Measurements from ENCODE around the gene KRT3. TPM values are rescaled to one million over a fixed set of nuclear protein-coding genes. Genes with fewer than 3 reads are reported as not detected.
"Not testable (repeated sequence)": the region's sequence is repeated elsewhere in the genome, so short reads cannot be mapped to it uniquely, and the experiment has no call there.

The KRT3 gene
- total RNA-seq, 1 donor from 2014 or later: not detected

GRCh38 chr12:52760623-52761022, 35.3 kb downstream of the KRT3 start:
- no peak for DNase-seq

- DNase-seq: no peak
These were observed 36.2 kb downstream of the KRT3 start for GRCh38 chr12:52759695-52760094.

GRCh38 chr12:52759218-52759617, 36.7 kb downstream of the KRT3 start:
- DNase-seq: no peak

- no peak for DNase-seq
These were observed 38.3 kb downstream of the KRT3 start for GRCh38 chr12:52757449-52758176.

- no peak for DNase-seq
These were observed 39.5 kb downstream of the KRT3 start for GRCh38 chr12:52756281-52756960.

GRCh38 chr12:52755533-52755932, 40.4 kb downstream of the KRT3 start:
- no peak for DNase-seq

- DNase-seq: no peak
These were observed 41.8 kb downstream of the KRT3 start for GRCh38 chr12:52754135-52754534.

GRCh38 chr12:52753283-52753682, 42.6 kb downstream of the KRT3 start:
- no peak for DNase-seq

GRCh38 chr12:52752516-52752915, 43.4 kb downstream of the KRT3 start:
- no peak for DNase-seq

GRCh38 chr12:52751795-52752194, 44.1 kb downstream of the KRT3 start:
- DNase-seq: no peak

GRCh38 chr12:52750532-52750931, 45.4 kb downstream of the KRT3 start:
- not testable (repeated sequence) for DNase-seq

- no peak for DNase-seq
These were observed 46.1 kb downstream of the KRT3 start for GRCh38 chr12:52749827-52750226.

GRCh38 chr12:52748578-52748977, 47.3 kb downstream of the KRT3 start:
- DNase-seq: no peak

- no peak for DNase-seq
These were observed 50.4 kb downstream of the KRT3 start for GRCh38 chr12:52745554-52745953.

GRCh38 chr12:52744493-52745156, 51.3 kb downstream of the KRT3 start:
- no peak for DNase-seq

GRCh38 chr12:52742822-52743457, 53.0 kb downstream of the KRT3 start:
- DNase-seq: no peak

- no peak for DNase-seq
These were observed 53.7 kb downstream of the KRT3 start for GRCh38 chr12:52742196-52742580.

- peak; percentile 92 for DNase-seq
These were observed 54.3 kb downstream of the KRT3 start for GRCh38 chr12:52741375-52742195.

- DNase-seq: peak; percentile 2
These were observed 55.3 kb downstream of the KRT3 start for GRCh38 chr12:52740584-52740983.

- DNase-seq: no peak
These were observed 56.0 kb downstream of the KRT3 start for GRCh38 chr12:52739963-52740362.

Measured in tongue (tissue), 2 donors.